A673 (cell line): ENCODE measurements around the gene MPRIP. TPM values are rescaled to one million over a fixed set of nuclear protein-coding genes. Genes with fewer than 3 reads are reported as not detected.

Experiments used
- BruUV-seq: library from RNA; stranded (reverse); fragments of 400-500 nt; replicated peaks from 2 replicates; lab custom pipeline; 2021; lab: Mats Ljungman, UMichigan
- CTCF ChIA-PET: fragments of 300-600 bp; sonication (Branson Sonifier 250); formaldehyde crosslinking; loops from one replicate; lab custom pipeline; 2022; ENCODE audit warnings: antibody characterized with exemption; lab: Charles Lee
- POLR2A ChIA-PET: fragments of 300-600 bp; sonication (Branson Sonifier 250); formaldehyde crosslinking; loops from one replicate; lab custom pipeline; 2022; ENCODE audit warnings: antibody characterized with exemption; ENCODE audit not compliant: low non-redundant PET; lab: Charles Lee
- DNase-seq: peaks from one replicate; pipeline ENCODE4 v3.0.0-alpha.2; 2015; ENCODE audit warnings: low spot score
- H3K27ac ChIP-seq: fragments of 200-600 bp; sonication (generic); 2 replicates; pipeline ENCODE4 v1.5.1; 2016; ENCODE audit warnings: mixed run types, low read depth, mild to moderate bottlenecking, mixed read lengths, antibody characterized with exemption, low read length; ENCODE audit not compliant: poor library complexity, severe bottlenecking
- H3K27me3 ChIP-seq: fragments of 200-600 bp; sonication (generic); replicated peaks from 2 replicates; pipeline ENCODE4 v1.6.1; 2017; ENCODE audit warnings: mixed run types, low read depth, mild to moderate bottlenecking, mixed read lengths, antibody characterized with exemption, low read length; ENCODE audit not compliant: insufficient read depth, poor library complexity
- H3K36me3 ChIP-seq: fragments of 200-600 bp; sonication (generic); 2 replicates; pipeline ENCODE4 v1.6.1; 2016; ENCODE audit warnings: mixed run types, mild to moderate bottlenecking, mixed read lengths, antibody characterized with exemption, low read length; ENCODE audit not compliant: insufficient read depth, poor library complexity, severe bottlenecking
- H3K4me1 ChIP-seq: fragments of 200-600 bp; sonication (generic); 2 replicates; pipeline ENCODE4 v1.6.1; 2017; ENCODE audit warnings: mixed run types, mild to moderate bottlenecking, mixed read lengths, antibody characterized with exemption, low read length; ENCODE audit not compliant: insufficient read depth, poor library complexity, severe bottlenecking
- H3K4me3 ChIP-seq: fragments of 200-600 bp; sonication (generic); 2 replicates; pipeline ENCODE4 v1.5.1; 2016; ENCODE audit warnings: low read depth, mixed run types, mild to moderate bottlenecking, mixed read lengths, low read length; ENCODE audit not compliant: poor library complexity, severe bottlenecking
- H3K9me3 ChIP-seq: fragments of 200-600 bp; sonication (generic); 2 replicates; pipeline ENCODE4 v1.6.1; 2016; ENCODE audit warnings: mixed run types, low read depth, mild to moderate bottlenecking, mixed read lengths, antibody characterized with exemption, low read length; ENCODE audit not compliant: poor library complexity, severe bottlenecking
- EZH2 ChIP-seq: fragments of 200-600 bp; sonication (generic); IDR thresholded peaks from 2 replicates; pipeline ENCODE4 v1.6.1; 2017; ENCODE audit warnings: borderline replicate concordance, low read depth, mild to moderate bottlenecking, mixed read lengths, antibody characterized with exemption, low read length; ENCODE audit not compliant: poor library complexity, severe bottlenecking
- intact Hi-C: fragments of 100-400 bp; cut with micrococcal nuclease; formaldehyde crosslinking; loops from one replicate; pipeline ENCODE4 v1.10.0; 2022; ENCODE audit not compliant: unreplicated experiment
- total RNA-seq: library from RNA; stranded (reverse); gene quantifications from 2 replicates; pipeline ENCODE4 v1.2.3, GENCODE V29; 2021
- TF ChIP-seq, protein P1 (sequence below): fragments of 300-800, 200-600 bp; sonication (generic); conservative IDR thresholded peaks from 2 replicates; pipeline ENCODE4 v1.5.1; 2017; ENCODE audit warnings: low read depth, mild to moderate bottlenecking, antibody characterized with exemption, low read length, moderate library complexity, mixed read lengths

Gene MPRIP
- total RNA-seq, 1 experiment from 2014 or later: 290 TPM

DNA sequence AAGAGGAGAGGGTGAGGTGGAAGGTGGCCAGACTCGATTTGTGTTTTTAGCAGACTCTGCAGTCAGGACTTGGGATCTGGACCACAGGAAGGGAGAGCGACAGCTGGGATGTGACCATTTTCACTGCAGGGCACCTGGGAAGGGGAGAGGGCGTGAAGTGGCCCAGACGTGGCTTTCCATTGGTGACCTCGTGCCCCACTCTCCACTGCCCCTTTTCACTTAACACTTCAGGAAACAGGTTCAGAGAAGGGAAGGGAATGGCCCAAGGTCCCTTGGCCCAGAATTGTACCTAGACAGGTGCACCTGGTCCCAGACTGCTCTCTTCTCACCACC, 22.9 kb upstream of the MPRIP start:
- CTCF ChIA-PET: no interaction called here
- intact Hi-C loops: no loop called here
- peaks cover 26% of the 10 kb centered on the region for H3K4me1 ChIP-seq
- no peaks in the 10 kb centered on the region for H3K9me3 ChIP-seq
- H3K36me3 ChIP-seq: no peaks in the 10 kb centered on the region
- H3K27ac ChIP-seq: no peak overlapping the region
- POLR2A ChIA-PET: no interaction called here
- DNase-seq: no peak
- H3K4me3 ChIP-seq: no peak overlapping the region
- TF ChIP-seq, protein P1, sequence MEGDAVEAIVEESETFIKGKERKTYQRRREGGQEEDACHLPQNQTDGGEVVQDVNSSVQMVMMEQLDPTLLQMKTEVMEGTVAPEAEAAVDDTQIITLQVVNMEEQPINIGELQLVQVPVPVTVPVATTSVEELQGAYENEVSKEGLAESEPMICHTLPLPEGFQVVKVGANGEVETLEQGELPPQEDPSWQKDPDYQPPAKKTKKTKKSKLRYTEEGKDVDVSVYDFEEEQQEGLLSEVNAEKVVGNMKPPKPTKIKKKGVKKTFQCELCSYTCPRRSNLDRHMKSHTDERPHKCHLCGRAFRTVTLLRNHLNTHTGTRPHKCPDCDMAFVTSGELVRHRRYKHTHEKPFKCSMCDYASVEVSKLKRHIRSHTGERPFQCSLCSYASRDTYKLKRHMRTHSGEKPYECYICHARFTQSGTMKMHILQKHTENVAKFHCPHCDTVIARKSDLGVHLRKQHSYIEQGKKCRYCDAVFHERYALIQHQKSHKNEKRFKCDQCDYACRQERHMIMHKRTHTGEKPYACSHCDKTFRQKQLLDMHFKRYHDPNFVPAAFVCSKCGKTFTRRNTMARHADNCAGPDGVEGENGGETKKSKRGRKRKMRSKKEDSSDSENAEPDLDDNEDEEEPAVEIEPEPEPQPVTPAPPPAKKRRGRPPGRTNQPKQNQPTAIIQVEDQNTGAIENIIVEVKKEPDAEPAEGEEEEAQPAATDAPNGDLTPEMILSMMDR: no peak
- TF ChIP-seq EZH2: no peak
- BruUV-seq: no TSS peak
- H3K27me3 ChIP-seq: no peaks in the 10 kb centered on the region

DNA sequence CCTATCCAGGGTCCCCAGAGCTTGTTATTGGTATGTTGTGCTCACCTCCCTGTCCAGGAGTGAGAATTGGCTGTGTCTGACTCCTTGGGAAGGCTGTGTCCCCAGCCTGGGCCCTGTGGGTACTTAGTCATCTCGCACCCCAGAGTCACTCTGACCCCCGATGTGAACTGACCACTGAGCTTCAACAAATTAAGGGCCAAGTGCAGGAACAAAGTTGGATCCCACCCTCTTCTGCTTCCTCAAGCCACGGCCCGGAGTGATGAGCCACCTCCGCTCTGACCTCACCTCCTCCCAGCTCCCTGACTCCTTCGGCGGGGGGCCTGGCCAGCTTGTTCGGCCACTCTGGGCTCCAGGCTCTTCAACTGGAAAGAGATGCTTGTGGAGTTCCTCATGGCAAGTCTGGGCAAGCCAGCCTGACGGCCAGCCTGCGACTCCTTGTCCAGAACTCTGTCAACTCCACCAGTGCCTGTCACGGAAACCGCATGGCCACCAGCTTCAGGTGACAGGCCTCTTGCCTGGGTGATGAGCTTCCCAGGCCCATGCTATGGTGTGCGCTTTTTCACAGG, 22.3 kb upstream of the MPRIP start:
- no peak overlapping the region for H3K4me3 ChIP-seq
- ChIA-PET CTCF (no interaction called here), POLR2A (no interaction called here)
- H3K4me1 ChIP-seq: peaks cover 28% of the 10 kb centered on the region
- H3K27ac ChIP-seq: no peak overlapping the region
- DNase-seq: no peak
- TF ChIP-seq, protein P1: no peak
- TF ChIP-seq EZH2: no peak
- intact Hi-C loops: no loop called here
- H3K36me3 ChIP-seq: no peaks in the 10 kb centered on the region
- no TSS peak for BruUV-seq
- H3K9me3 ChIP-seq: no peaks in the 10 kb centered on the region
- H3K27me3 ChIP-seq: no peaks in the 10 kb centered on the region

DNA sequence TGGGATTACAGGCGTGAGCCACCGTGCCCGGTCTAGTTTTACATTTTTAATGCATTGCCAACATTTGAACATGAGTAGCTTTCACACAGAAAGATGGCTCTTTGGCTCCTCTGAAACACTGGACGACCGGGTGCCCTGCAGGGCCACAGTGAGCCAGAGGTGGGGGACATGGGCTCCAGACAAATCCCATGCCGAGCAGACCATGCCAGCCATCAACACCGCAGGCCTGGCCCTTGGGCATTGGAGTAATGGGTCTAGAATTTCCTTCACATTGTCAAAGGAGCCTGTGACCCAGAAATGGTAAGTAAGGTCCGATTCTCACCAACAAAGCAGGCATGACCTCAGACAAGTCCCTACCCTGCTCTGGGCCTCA, 21.4 kb upstream of the MPRIP start:
- Histone ChIP-seq H3K27me3 (no peaks in the 10 kb centered on the region), H3K4me1 (peaks cover 23% of the 10 kb centered on the region), H3K27ac (peak overlapping the region; percentile 60), H3K9me3 (no peaks in the 10 kb centered on the region), H3K4me3 (no peak overlapping the region), H3K36me3 (no peaks in the 10 kb centered on the region)
- POLR2A ChIA-PET: no interaction called here
- no peak for TF ChIP-seq EZH2
- TF ChIP-seq, protein P1: no peak
- no peak for DNase-seq
- intact Hi-C loops: no loop called here
- CTCF ChIA-PET: no interaction called here
- no TSS peak for BruUV-seq
